B cell (primary cell): ENCODE data around the gene WDR1. TPM values are rescaled to one million over a fixed set of nuclear protein-coding genes. Genes with fewer than 3 reads are reported as not detected.

Source experiments
- ATAC-seq: fragments of 200-7000 bp; cut with Tn5 transposase; one replicate; pipeline ENCODE4 v1.10.0; 2021; ENCODE audit warnings: low read depth, mild to moderate bottlenecking, moderate number of reproducible peaks, moderate library complexity
- CTCF ChIA-PET: fragments of 350-600 bp; sonication (Branson Sonifier 250); formaldehyde crosslinking; loops from one replicate; lab custom pipeline; 2021; ENCODE audit warnings: antibody characterized with exemption, inconsistent platforms; lab: Charles Lee
- POLR2A ChIA-PET: fragments of 350-600 bp; sonication (Branson Sonifier 250); formaldehyde crosslinking; loops from one replicate; lab custom pipeline; 2021; ENCODE audit warnings: antibody characterized with exemption; lab: Charles Lee
- DNase-seq: peaks from one replicate; pipeline ENCODE4 v3.0.0; 2013
- H2AFZ ChIP-seq: 2 replicates; pipeline ENCODE4 v1.6.1; 2012; ENCODE audit warnings: mild to moderate bottlenecking, low read depth, low read length; ENCODE audit not compliant: insufficient read depth, poor library complexity, severe bottlenecking
- H3K27ac ChIP-seq, 2 donors: 1 replicate in 1 of 2; 2 replicates in 1 of 2; pipeline ENCODE4 v1.5.1; 2012 to 2013; ENCODE audit warnings: low read length in 2 of 2, mild to moderate bottlenecking in 2 of 2, moderate library complexity in 1 of 2
- H3K27me3 ChIP-seq, 4 experiments: fragments of 200-600 bp in 1 of 4; sonication (generic) in 1 of 4; replicated peaks in 1 of 4; 1 replicate in 2 of 4; 2 replicates in 2 of 4; pipeline versions ENCODE4 v1.6.1 to v1.7.0; 2013 to 2016; ENCODE audit warnings: low read length in 3 of 4, mild to moderate bottlenecking in 2 of 4, mixed read lengths in 1 of 4, moderate library complexity in 1 of 4; ENCODE audit not compliant: insufficient read depth in 4 of 4, control insufficient read depth in 3 of 4; ENCODE audit errors: control extremely low read depth in 1 of 4
- H3K36me3 ChIP-seq, 2 experiments: replicated peaks in 1 of 2; 1 replicate in 1 of 2; 2 replicates in 1 of 2; pipeline versions ENCODE4 v1.6.1 to v1.7.1; 2013; ENCODE audit warnings: low read length in 1 of 2; ENCODE audit not compliant: insufficient read depth in 2 of 2, control insufficient read depth in 1 of 2; ENCODE audit errors: control extremely low read depth in 1 of 2, extremely low read depth in 1 of 2
- H3K4me1 ChIP-seq, 2 donors: fragments of 200-600 bp in 1 of 2; sonication (generic) in 1 of 2; 1 replicate in 1 of 2; 2 replicates in 1 of 2; pipeline versions ENCODE4 v1.5.1 to v1.6.1; 2013 to 2017; ENCODE audit warnings: low read length in 2 of 2; ENCODE audit not compliant: control insufficient read depth in 2 of 2, insufficient read depth in 2 of 2
- H3K4me2 ChIP-seq: replicated peaks from 2 replicates; pipeline ENCODE3; 2012; ENCODE audit warnings: mild to moderate bottlenecking, low read depth, low read length; ENCODE audit not compliant: poor library complexity, severe bottlenecking
- H3K4me3 ChIP-seq, 5 experiments: fragments of 200-600 bp in 1 of 5; sonication (generic) in 1 of 5; 1 replicate in 3 of 5; 2 replicates in 2 of 5; pipeline versions ENCODE4 v1.5.1 to v1.7.0; 2011 to 2016; ENCODE audit warnings: low read length in 4 of 5, mild to moderate bottlenecking in 4 of 5, low read depth in 2 of 5, control low read depth in 1 of 5, moderate library complexity in 1 of 5; ENCODE audit not compliant: insufficient read depth in 1 of 5; ENCODE audit errors: control extremely low read depth in 1 of 5, extremely low read depth in 1 of 5
- H3K79me2 ChIP-seq: fragments of 200-600 bp; sonication (generic); one replicate; pipeline ENCODE4 v1.6.0; 2016; ENCODE audit warnings: low read length; ENCODE audit not compliant: control insufficient read depth, insufficient read depth
- H3K9ac ChIP-seq: fragments of 200-600 bp; sonication (generic); 2 replicates; pipeline ENCODE4 v1.6.1; 2017; ENCODE audit warnings: mild to moderate bottlenecking, low read length, moderate library complexity
- H3K9me3 ChIP-seq, 3 donors: one replicate each; pipeline versions ENCODE4 v1.6.1 to v1.7.1; 2013; ENCODE audit warnings: low read length in 2 of 3; ENCODE audit not compliant: control insufficient read depth in 2 of 3, insufficient read depth in 1 of 3; ENCODE audit errors: control extremely low read depth in 1 of 3
- H4K20me1 ChIP-seq: 2 replicates; pipeline ENCODE4 v1.6.0; 2012; ENCODE audit warnings: mild to moderate bottlenecking, low read length; ENCODE audit not compliant: insufficient read depth, control insufficient read depth, poor library complexity, severe bottlenecking
- H3K27ac Mint-ChIP-seq: one replicate; pipeline ENCODE4 v1.8.0; 2021; ENCODE audit warnings: mixed read lengths
- H3K27me3 Mint-ChIP-seq: one replicate; pipeline ENCODE4 v1.8.0; 2021; ENCODE audit warnings: mixed read lengths
- H3K4me1 Mint-ChIP-seq: one replicate; pipeline ENCODE4 v1.8.0; 2021; ENCODE audit warnings: mixed read lengths
- H3K4me3 Mint-ChIP-seq: one replicate; pipeline ENCODE4 v1.8.0; 2021; ENCODE audit warnings: mixed read lengths
- H3K9me3 Mint-ChIP-seq: one replicate; pipeline ENCODE4 v1.8.0; 2022; ENCODE audit warnings: mixed read lengths; ENCODE audit not compliant: insufficient read depth
- EZH2 ChIP-seq: IDR thresholded peaks from 2 replicates; pipeline ENCODE4 v1.6.1; 2012; ENCODE audit warnings: borderline replicate concordance, low read depth, mild to moderate bottlenecking, moderate library complexity, low read length; ENCODE audit not compliant: insufficient read depth, poor library complexity, severe bottlenecking
- WGBS: methylation state at CpG from one replicate; pipeline ENCODE4 v1.1.5; 2013; ENCODE audit warnings: missing lambda C conversion rate; ENCODE audit not compliant: insufficient coverage; 5-methylcytosine and 5-hydroxymethylcytosine counted together
- intact Hi-C: fragments of 100-400 bp; cut with micrococcal nuclease; formaldehyde crosslinking; loops from one replicate; pipeline ENCODE4 v1.10.0; 2022
- polyA plus RNA-seq: library from polyadenylated mRNA; depleted of rRNA; stranded (reverse); fragments of >200 nt; gene quantifications from 2 replicates; pipeline ENCODE4 v1.2.3, GENCODE V29; 2012
- total RNA-seq, 2 donors: library from RNA; stranded (reverse); fragments of 120-200 nt in 1 of 2; gene quantifications; 1 replicate in 1 of 2; 2 replicates in 1 of 2; pipeline versions ENCODE4 v1.2.3 to v1.2.4, GENCODE V29; 2013 to 2022
- TF ChIP-seq, protein P1 (sequence below): fragments of 200-600 bp; IDR thresholded peaks from one replicate; pipeline ENCODE4 v1.8.0; 2022; ENCODE audit warnings: antibody characterized with exemption, mild to moderate bottlenecking

WDR1 gene
- total and polyA plus RNA-seq, 2 donors (not counting 1 experiment from before 2014, with no cell fraction given): 134 to 217 TPM

DNA sequence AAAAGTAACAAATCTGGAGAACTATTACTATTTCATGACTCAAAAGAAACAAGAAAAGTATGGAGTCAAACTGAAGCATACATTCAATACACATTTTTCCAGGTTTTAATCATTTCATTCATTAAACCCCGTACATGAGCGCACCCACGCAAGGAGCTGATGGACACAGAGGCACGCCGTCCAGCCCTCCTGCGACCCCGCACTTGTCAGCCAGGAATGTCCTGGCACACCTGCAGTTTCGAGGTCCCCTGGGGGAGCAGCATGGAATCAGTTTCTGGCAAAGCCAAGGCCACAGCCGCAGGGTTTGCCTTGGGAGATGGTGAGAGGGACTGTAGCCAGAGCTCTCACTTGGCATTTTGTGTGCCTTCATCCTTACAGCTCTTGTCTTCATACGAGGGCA, 82.5 kb downstream of the WDR1 start:
- peaks cover 7% of the 10 kb centered on the region for H3K27me3 Mint-ChIP-seq
- no peaks in the 10 kb centered on the region for H3K9me3 Mint-ChIP-seq
- H3K4me1 Mint-ChIP-seq: peaks cover 21% of the 10 kb centered on the region
- H3K79me2 ChIP-seq: no peaks in the 10 kb centered on the region
- DNase-seq (no peak), ATAC-seq (no peak)
- intact Hi-C loops: no loop called here
- H3K36me3 ChIP-seq: no peaks in the 10 kb centered on the region
- H4K20me1 ChIP-seq: no peaks in the 10 kb centered on the region
- H3K4me1 ChIP-seq: peaks cover 8 to 16% of the 10 kb centered on the region in 2 donors
- H3K4me3 ChIP-seq: no peak overlapping the region
- no peak overlapping the region for H3K4me3 Mint-ChIP-seq
- H2AFZ ChIP-seq: no peak overlapping the region
- 90% methylated on average over 10 of the region's 10 CpGs for WGBS
- no peaks in the 10 kb centered on the region for H3K9me3 ChIP-seq
- TF ChIP-seq, protein P1, sequence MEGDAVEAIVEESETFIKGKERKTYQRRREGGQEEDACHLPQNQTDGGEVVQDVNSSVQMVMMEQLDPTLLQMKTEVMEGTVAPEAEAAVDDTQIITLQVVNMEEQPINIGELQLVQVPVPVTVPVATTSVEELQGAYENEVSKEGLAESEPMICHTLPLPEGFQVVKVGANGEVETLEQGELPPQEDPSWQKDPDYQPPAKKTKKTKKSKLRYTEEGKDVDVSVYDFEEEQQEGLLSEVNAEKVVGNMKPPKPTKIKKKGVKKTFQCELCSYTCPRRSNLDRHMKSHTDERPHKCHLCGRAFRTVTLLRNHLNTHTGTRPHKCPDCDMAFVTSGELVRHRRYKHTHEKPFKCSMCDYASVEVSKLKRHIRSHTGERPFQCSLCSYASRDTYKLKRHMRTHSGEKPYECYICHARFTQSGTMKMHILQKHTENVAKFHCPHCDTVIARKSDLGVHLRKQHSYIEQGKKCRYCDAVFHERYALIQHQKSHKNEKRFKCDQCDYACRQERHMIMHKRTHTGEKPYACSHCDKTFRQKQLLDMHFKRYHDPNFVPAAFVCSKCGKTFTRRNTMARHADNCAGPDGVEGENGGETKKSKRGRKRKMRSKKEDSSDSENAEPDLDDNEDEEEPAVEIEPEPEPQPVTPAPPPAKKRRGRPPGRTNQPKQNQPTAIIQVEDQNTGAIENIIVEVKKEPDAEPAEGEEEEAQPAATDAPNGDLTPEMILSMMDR: no peak
- no peak for TF ChIP-seq EZH2
- no peak overlapping the region for H3K27ac Mint-ChIP-seq
- ChIA-PET POLR2A (interaction anchor here (1.5 kb wide), 1 partner anchor 11 kb away, joined by 3 read pairs; no protein-coding TSS in a partner anchor), CTCF (no interaction called here)
- H3K4me2 ChIP-seq: no peak overlapping the region
- no peak overlapping the region for H3K9ac ChIP-seq
- H3K27ac ChIP-seq: no peak overlapping the region
- peaks cover 0 to 6% (median 0%) of the 10 kb centered on the region in 4 experiments for H3K27me3 ChIP-seq

DNA sequence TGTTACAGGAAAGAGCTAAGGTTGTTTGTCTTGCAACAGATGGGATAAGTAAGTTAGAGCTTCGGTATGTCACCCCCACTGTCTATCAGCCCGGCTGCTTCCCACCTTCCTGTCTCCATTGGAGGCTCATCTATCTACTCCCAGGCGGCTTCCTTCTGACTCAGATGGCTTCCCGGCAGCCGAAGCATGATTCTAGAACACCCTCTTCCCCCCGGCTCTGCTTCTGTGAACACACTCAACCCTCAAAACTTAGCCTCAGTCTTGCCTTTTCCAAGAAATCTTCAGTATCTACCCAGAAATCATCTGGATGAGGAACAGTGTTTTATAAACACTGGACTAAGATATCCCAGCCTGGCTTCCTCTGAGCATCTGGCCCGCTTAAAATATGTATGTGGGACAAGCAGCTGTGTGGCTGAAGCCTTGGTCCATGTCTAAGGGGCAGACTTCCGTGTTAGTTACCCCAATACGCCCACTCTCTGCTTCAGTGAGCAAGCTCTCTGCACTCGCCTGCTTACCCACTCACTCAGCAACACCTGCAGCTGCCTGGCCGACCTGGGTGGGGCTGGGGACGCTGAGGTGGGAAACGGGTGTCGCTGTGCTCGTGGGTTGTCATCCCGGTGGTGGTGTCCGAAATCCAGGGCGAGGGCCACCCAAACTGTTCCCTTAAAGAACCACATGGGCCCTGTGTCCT, 83.3 kb downstream of the WDR1 start:
- peak overlapping the region; percentile 16 for H2AFZ ChIP-seq
- intact Hi-C loops: no loop called here
- 44% methylated on average over 12 of the region's 18 CpGs for WGBS
- H3K9ac ChIP-seq: no peak overlapping the region
- peaks cover 0 to 6% (median 0%) of the 10 kb centered on the region in 4 experiments for H3K27me3 ChIP-seq
- H3K4me1 ChIP-seq: peaks cover 8 to 16% of the 10 kb centered on the region in 2 donors
- H3K4me2 ChIP-seq: peak overlapping the region; percentile 35
- TF ChIP-seq, protein P1: no peak
- no peak for TF ChIP-seq EZH2
- peaks cover 7% of the 10 kb centered on the region for H3K27me3 Mint-ChIP-seq
- no peaks in the 10 kb centered on the region for H3K36me3 ChIP-seq
- H3K4me1 Mint-ChIP-seq: peaks cover 21% of the 10 kb centered on the region
- H3K9me3 ChIP-seq: no peaks in the 10 kb centered on the region
- peak overlapping the region; percentile 9 for H3K4me3 Mint-ChIP-seq
- H3K4me3 ChIP-seq: no peak overlapping the region
- no peak overlapping the region for H3K27ac Mint-ChIP-seq
- DNase-seq (peak; percentile 27), ATAC-seq (peak; percentile 68)
- H3K9me3 Mint-ChIP-seq: no peaks in the 10 kb centered on the region
- ChIA-PET POLR2A (interaction anchor here (0.6 kb wide), 1 partner anchor 11 kb away, joined by 3 read pairs; no protein-coding TSS in a partner anchor), CTCF (interaction anchor here (1.1 kb wide), 1 partner anchor 17 kb away, joined by 5 read pairs; no protein-coding TSS in a partner anchor)
- no peak overlapping the region for H3K27ac ChIP-seq
- H4K20me1 ChIP-seq: no peaks in the 10 kb centered on the region
- no peaks in the 10 kb centered on the region for H3K79me2 ChIP-seq
